Kidney (tissue), 14 donors: ENCODE data around the gene CERS2. TPM values are rescaled to one million over a fixed set of nuclear protein-coding genes. Genes with fewer than 3 reads are reported as not detected.

Experiments used
- DNase-seq, 5 donors: peaks; one replicate each; pipeline ENCODE4 v3.0.0-alpha.2; 2013 to 2020
- FAIRE-seq: peaks from 2 replicates; lab custom pipeline; 2012; peaks lifted over from hg19 to GRCh38; lab: Jason Lieb, UNC
- H3K27ac ChIP-seq, 2 donors: one replicate each; pipeline ENCODE4 v1.7.0; 2013; ENCODE audit warnings: low read depth in 2 of 2, low read length in 2 of 2, inconsistent platforms in 1 of 2
- H3K27me3 ChIP-seq: one replicate; pipeline ENCODE4 v1.7.1; 2013; ENCODE audit warnings: low read length, inconsistent platforms; ENCODE audit not compliant: control insufficient read depth, insufficient read depth
- H3K36me3 ChIP-seq, 3 donors: one replicate each; pipeline versions ENCODE4 v1.7.0 to v1.7.1; 2013; ENCODE audit warnings: low read length in 3 of 3, control low read depth in 1 of 3, inconsistent platforms in 1 of 3; ENCODE audit not compliant: insufficient read depth in 3 of 3, control insufficient read depth in 2 of 3
- H3K4me1 ChIP-seq, 3 donors: one replicate each; pipeline versions ENCODE4 v1.7.0 to v1.7.1; 2013; ENCODE audit warnings: low read length in 3 of 3, inconsistent platforms in 1 of 3, low read depth in 1 of 3; ENCODE audit not compliant: control insufficient read depth in 2 of 3, insufficient read depth in 2 of 3
- H3K4me3 ChIP-seq, 3 donors: one replicate each; pipeline versions ENCODE4 v1.7.0 to v1.8.1; 2013; ENCODE audit warnings: low read length in 3 of 3, control low read depth in 1 of 3, inconsistent platforms in 1 of 3
- H3K9ac ChIP-seq, 3 donors: one replicate each; pipeline versions ENCODE4 v1.7.0 to v1.7.1; 2013; ENCODE audit warnings: low read length in 3 of 3, control low read depth in 1 of 3, inconsistent platforms in 1 of 3
- H3K9me3 ChIP-seq, 3 donors: one replicate each; pipeline versions ENCODE4 v1.7.0 to v1.7.1; 2013; ENCODE audit warnings: low read length in 3 of 3, control low read depth in 1 of 3, inconsistent platforms in 1 of 3; ENCODE audit not compliant: control insufficient read depth in 2 of 3, insufficient read depth in 1 of 3
- CTCF ChIP-seq: IDR thresholded peaks from 3 replicates; pipeline ENCODE4 v1.5.1; 2012; ENCODE audit warnings: mild to moderate bottlenecking, moderate library complexity, borderline replicate concordance; ENCODE audit not compliant: insufficient read depth; ENCODE audit errors: extremely low read depth
- intact Hi-C: fragments of 100-400 bp; cut with DNase I; formaldehyde crosslinking; loops from one replicate; pipeline ENCODE4 v1.11.1; 2022
- polyA plus RNA-seq: library from polyadenylated mRNA; stranded (reverse); fragments of 350-450 nt; fragmentation: Illumina TruSeq; extraction: RNeasy Lipid Tissue Mini Kit (QIAGEN cat#74804); gene quantifications from one replicate; pipeline ENCODE4 v1.2.3, GENCODE V29; 2014; ENCODE audit warnings: low read depth, low replicate concordance; ENCODE audit not compliant: insufficient read depth
- total RNA-seq: library from RNA; stranded (reverse); fragmentation: NEBNext Ultra II Directional; extraction: Animal tissue kit (Norgen Biotek cat#: 25700); gene quantifications from one replicate; pipeline ENCODE4 v1.2.1, GENCODE V29; 2021
- donor health status: control.
- donor health status: control.
- donor health status: control.
- donor health status: control.
- donor health status: control.
- donor health status: DM: yes; HTN: yes; CAD: no.
- donor health status: Normal renal cell carcinoma (clear cell type).

CERS2 gene
- total and polyA plus RNA-seq, 2 donors from 2014 or later, result 258 to 268 TPM

GRCh38 chr1:151007853-151008243, 33.2 kb upstream of the CERS2 start:
- peak overlapping the region; percentile 48 to 95 (median 95) for H3K4me3 ChIP-seq
- H3K9me3 ChIP-seq, result no peaks in the 10 kb centered on the region
- FAIRE-seq (no peak), DNase-seq (no peak)
- TF ChIP-seq CTCF, result no peak
- no peaks in the 10 kb centered on the region for H3K36me3 ChIP-seq
- intact Hi-C loops, result no loop called here
- H3K27ac ChIP-seq, result peak overlapping the region; percentile 85 to 95
- no peaks in the 10 kb centered on the region for H3K27me3 ChIP-seq
- H3K4me1 ChIP-seq, result peaks cover 7 to 19% (median 17%) of the 10 kb centered on the region in 3 donors
- peak overlapping the region; percentile 4 to 95 (median 61) for H3K9ac ChIP-seq

- Histone ChIP-seq H3K9ac (peak within 1 kb of the TSS; percentile 80 to 95 (median 88)), H3K9me3 (no peaks in the 10 kb centered on the region), H3K27ac (peak within 1 kb of the TSS; percentile 85 to 95), H3K4me1 (peaks cover 7 to 26% (median 18%) of the 10 kb centered on the region in 3 donors), H3K36me3 (peaks cover 0 to 10% (median 2%) of the 10 kb centered on the region in 3 donors), H3K4me3 (peak within 1 kb of the TSS; percentile 83 to 97 (median 95)), H3K27me3 (no peaks in the 10 kb centered on the region)
- intact Hi-C loops, result no loop called here
- FAIRE-seq, result no peak
- TF ChIP-seq CTCF, result peak; percentile 57
- DNase-seq, result peak; percentile 82 to 96 (median 86)
Observed at GRCh38 chr1:151006327-151007052, 31.9 kb upstream of the CERS2 start, which contains the start of gene MINDY1. MINDY1 (minus strand) TSS chr1:151006902; CDS start chr1:151002617, 4,285 bp downstream.

- Histone ChIP-seq H3K4me1 (peaks cover 7 to 28% (median 18%) of the 10 kb centered on the region in 3 donors), H3K9me3 (no peaks in the 10 kb centered on the region), H3K4me3 (peak overlapping the region; percentile 83 to 97 (median 95)), H3K27me3 (no peaks in the 10 kb centered on the region), H3K36me3 (peaks cover 0 to 15% (median 5%) of the 10 kb centered on the region in 3 donors), H3K9ac (peak overlapping the region; percentile 72 to 88 (median 80)), H3K27ac (peak overlapping the region; percentile 85 to 88)
- intact Hi-C loops, result no loop called here
- DNase-seq (peak in 2 of 5 donors; percentile 26 to 39), FAIRE-seq (no peak)
- TF ChIP-seq CTCF, result no peak
Observed at GRCh38 chr1:151005729-151006319, 31.2 kb upstream of the CERS2 start.
